ENCODE measurements around the gene NDUFB10.
A peak's percentile ranks its signal among the peaks of the same experiment; 100 is the strongest.

Gene NDUFB10

GRCh38 chr16:1963806-1964505, 4.6 kb downstream of the NDUFB10 start:
- H2AFZ ChIP-seq (ENCODE audit: low read depth, low read length): no peak overlapping the region
- peak; percentile 2; the same call in 2 of the 3 replicates for ATAC-seq (ENCODE audit: insufficient read depth, low read depth)
- DNase-seq: peak; percentile 42
- no peaks in the 10 kb centered on the region for H3K27me3 ChIP-seq (ENCODE audit: insufficient read depth, low read length, poor library complexity)
- peaks cover 34% of the 10 kb centered on the region for H3K36me3 ChIP-seq (ENCODE audit: insufficient read depth, low read length)
- H3K4me1 ChIP-seq (ENCODE audit: insufficient read depth, low read length): peaks cover 61% of the 10 kb centered on the region
- H3K79me2 ChIP-seq (ENCODE audit: insufficient read depth, low read length): peaks cover 65% of the 10 kb centered on the region
- no peak for TF ChIP-seq EZH2 (IDR thresholded peaks at IDR 0.05; ENCODE audit: borderline replicate concordance, low read depth, low read length, severe bottlenecking)
- TF ChIP-seq, protein P1, sequence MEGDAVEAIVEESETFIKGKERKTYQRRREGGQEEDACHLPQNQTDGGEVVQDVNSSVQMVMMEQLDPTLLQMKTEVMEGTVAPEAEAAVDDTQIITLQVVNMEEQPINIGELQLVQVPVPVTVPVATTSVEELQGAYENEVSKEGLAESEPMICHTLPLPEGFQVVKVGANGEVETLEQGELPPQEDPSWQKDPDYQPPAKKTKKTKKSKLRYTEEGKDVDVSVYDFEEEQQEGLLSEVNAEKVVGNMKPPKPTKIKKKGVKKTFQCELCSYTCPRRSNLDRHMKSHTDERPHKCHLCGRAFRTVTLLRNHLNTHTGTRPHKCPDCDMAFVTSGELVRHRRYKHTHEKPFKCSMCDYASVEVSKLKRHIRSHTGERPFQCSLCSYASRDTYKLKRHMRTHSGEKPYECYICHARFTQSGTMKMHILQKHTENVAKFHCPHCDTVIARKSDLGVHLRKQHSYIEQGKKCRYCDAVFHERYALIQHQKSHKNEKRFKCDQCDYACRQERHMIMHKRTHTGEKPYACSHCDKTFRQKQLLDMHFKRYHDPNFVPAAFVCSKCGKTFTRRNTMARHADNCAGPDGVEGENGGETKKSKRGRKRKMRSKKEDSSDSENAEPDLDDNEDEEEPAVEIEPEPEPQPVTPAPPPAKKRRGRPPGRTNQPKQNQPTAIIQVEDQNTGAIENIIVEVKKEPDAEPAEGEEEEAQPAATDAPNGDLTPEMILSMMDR (IDR thresholded peaks at IDR 0.05; ENCODE audit: borderline replicate concordance, extremely low read depth, low read length, poor library complexity, severe bottlenecking): peak; percentile 19
- H3K27ac ChIP-seq (ENCODE audit: low read length): peak overlapping the region; percentile 60
- H3K9me3 ChIP-seq (ENCODE audit: insufficient read depth, low read length, severe bottlenecking): no peaks in the 10 kb centered on the region
- H3K9ac ChIP-seq (ENCODE audit: low read depth, low read length): peak overlapping the region; percentile 91
- H4K20me1 ChIP-seq (ENCODE audit: insufficient read depth, low read length): peaks cover 31% of the 10 kb centered on the region
- peak overlapping the region; percentile 63 for H3K4me2 ChIP-seq (ENCODE audit: insufficient read depth, low read length)
- peak overlapping the region; percentile 47 to 74; a peak in 3 of 4 replicates for H3K4me3 ChIP-seq (ENCODE audit: low read depth in 1 of 2, low read length in 2 of 2)

GRCh38 chr16:1964506-1965395, 5.4 kb downstream of the NDUFB10 start, which contains the start of gene RPS2:
RPS2 (minus strand) TSS chr16:1964826; CDS start chr16:1964625, 201 bp downstream.
- H3K9me3 ChIP-seq (ENCODE audit: insufficient read depth, low read length, severe bottlenecking): no peaks in the 10 kb centered on the region
- H3K4me3 ChIP-seq (ENCODE audit: low read depth in 1 of 2, low read length in 2 of 2): peak within 1 kb of the TSS; percentile 47 to 74
- peak within 1 kb of the TSS; percentile 91 for H3K9ac ChIP-seq (ENCODE audit: low read depth, low read length)
- DNase-seq: peak; percentile 99
- no peak for TF ChIP-seq EZH2 (IDR thresholded peaks at IDR 0.05; ENCODE audit: borderline replicate concordance, low read depth, low read length, severe bottlenecking)
- TF ChIP-seq, protein P1 (IDR thresholded peaks at IDR 0.05; ENCODE audit: borderline replicate concordance, extremely low read depth, low read length, poor library complexity, severe bottlenecking): no peak
- ATAC-seq (ENCODE audit: insufficient read depth, low read depth): peak; percentile 79
- H2AFZ ChIP-seq (ENCODE audit: low read depth, low read length): peak within 1 kb of the TSS; percentile 83
- H3K36me3 ChIP-seq (ENCODE audit: insufficient read depth, low read length): peaks cover 34% of the 10 kb centered on the region
- H3K4me1 ChIP-seq (ENCODE audit: insufficient read depth, low read length): peaks cover 58% of the 10 kb centered on the region
- H4K20me1 ChIP-seq (ENCODE audit: insufficient read depth, low read length): peaks cover 31% of the 10 kb centered on the region
- H3K27me3 ChIP-seq (ENCODE audit: insufficient read depth, low read length, poor library complexity): no peaks in the 10 kb centered on the region
- H3K4me2 ChIP-seq (ENCODE audit: insufficient read depth, low read length): peak within 1 kb of the TSS; percentile 96
- peaks cover 61% of the 10 kb centered on the region for H3K79me2 ChIP-seq (ENCODE audit: insufficient read depth, low read length)
- H3K27ac ChIP-seq (ENCODE audit: low read length): peak within 1 kb of the TSS; percentile 86

DNA sequence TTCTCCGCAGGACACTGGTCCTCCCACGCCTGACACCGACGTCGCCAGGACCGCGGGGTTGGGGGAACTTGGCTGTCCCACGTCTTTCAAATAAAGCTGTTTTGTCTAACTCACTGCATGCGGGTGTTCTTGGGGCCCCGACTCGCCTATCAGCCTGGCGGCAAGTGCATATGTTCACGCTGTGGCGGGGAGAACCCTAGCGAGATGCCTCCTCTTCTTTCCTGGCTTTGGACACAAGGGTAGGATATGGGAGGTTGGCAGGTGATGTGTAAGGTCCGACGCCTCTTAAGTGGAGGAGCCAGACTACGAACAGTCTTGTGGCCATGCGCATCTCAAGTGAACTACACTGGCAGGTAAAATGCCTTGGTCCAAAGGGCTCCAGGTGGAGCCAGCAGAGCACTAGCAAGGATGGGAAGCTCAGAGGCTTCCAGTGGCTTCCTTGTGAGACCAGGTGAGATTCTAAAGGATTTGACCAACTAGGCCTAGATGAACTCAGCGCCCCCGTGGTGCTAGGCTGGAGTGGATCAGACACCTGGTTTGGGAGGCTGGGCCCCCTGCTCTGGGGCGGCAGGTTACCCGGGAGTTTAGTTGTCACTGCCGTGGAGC, 6.2 kb downstream of the NDUFB10 start:
- ATAC-seq (ENCODE audit: insufficient read depth, low read depth): no peak
- Histone ChIP-seq H4K20me1 (ENCODE audit: insufficient read depth, low read length) (peaks cover 29% of the 10 kb centered on the region), H3K27ac (ENCODE audit: low read length) (peak overlapping the region; percentile 86), H3K4me1 (ENCODE audit: insufficient read depth, low read length) (peaks cover 54% of the 10 kb centered on the region), H2AFZ (ENCODE audit: low read depth, low read length) (peak overlapping the region; percentile 83), H3K36me3 (ENCODE audit: insufficient read depth, low read length) (peaks cover 34% of the 10 kb centered on the region), H3K9me3 (ENCODE audit: insufficient read depth, low read length, severe bottlenecking) (no peaks in the 10 kb centered on the region), H3K9ac (ENCODE audit: low read depth, low read length) (peak overlapping the region; percentile 91), H3K4me2 (ENCODE audit: insufficient read depth, low read length) (peak overlapping the region; percentile 96), H3K27me3 (ENCODE audit: insufficient read depth, low read length, poor library complexity) (no peaks in the 10 kb centered on the region), H3K4me3 (ENCODE audit: low read depth in 1 of 2, low read length in 2 of 2) (peak overlapping the region; percentile 47 to 74; a peak in 3 of 4 replicates), H3K79me2 (ENCODE audit: insufficient read depth, low read length) (peaks cover 53% of the 10 kb centered on the region)
- no peak for TF ChIP-seq EZH2 (IDR thresholded peaks at IDR 0.05; ENCODE audit: borderline replicate concordance, low read depth, low read length, severe bottlenecking)
- TF ChIP-seq, protein P1 (IDR thresholded peaks at IDR 0.05; ENCODE audit: borderline replicate concordance, extremely low read depth, low read length, poor library complexity, severe bottlenecking): no peak
- no peak for DNase-seq
